Liver (tissue), 3 donors: Measurements from ENCODE around the gene SREBF2.

ENCODE experiments used
- GABPA ChIP-seq, 2 donors: IDR thresholded peaks in 1 of 2; conservative IDR thresholded peaks in 1 of 2; 2 replicates each; pipeline ENCODE4 v1.6.1; 2016; ENCODE audit warnings: antibody characterized with exemption in 2 of 2, mild to moderate bottlenecking in 1 of 2, moderate library complexity in 1 of 2
- HNF4G ChIP-seq: IDR thresholded peaks from 2 replicates; pipeline ENCODE4 v1.6.1; 2016; ENCODE audit warnings: antibody characterized with exemption
- JUND ChIP-seq, 2 donors: IDR thresholded peaks; 2 replicates each; pipeline ENCODE4 v1.6.1; 2016; ENCODE audit warnings: antibody characterized with exemption in 2 of 2
- NR2F2 ChIP-seq: IDR thresholded peaks from 2 replicates; pipeline ENCODE4 v1.6.1; 2016; ENCODE audit warnings: antibody characterized with exemption
- RAD21 ChIP-seq, 2 donors: IDR thresholded peaks; 2 replicates each; pipeline ENCODE4 v1.6.1; 2016; ENCODE audit warnings: antibody characterized with exemption in 2 of 2, mild to moderate bottlenecking in 2 of 2
- RXRA ChIP-seq, 2 donors: IDR thresholded peaks; 2 replicates each; pipeline ENCODE4 v1.6.1; 2017 to 2018; ENCODE audit warnings: antibody characterized with exemption in 2 of 2, mild to moderate bottlenecking in 1 of 2
- SP1 ChIP-seq: IDR thresholded peaks from 2 replicates; pipeline ENCODE4 v1.6.1; 2018; ENCODE audit warnings: antibody characterized with exemption, mild to moderate bottlenecking
- TAF1 ChIP-seq: conservative IDR thresholded peaks from 2 replicates; pipeline ENCODE4 v1.6.1; 2016; ENCODE audit warnings: antibody characterized with exemption, mild to moderate bottlenecking
- YY1 ChIP-seq: IDR thresholded peaks from 2 replicates; pipeline ENCODE4 v1.6.1; 2016; ENCODE audit warnings: antibody characterized with exemption, mild to moderate bottlenecking
- TF ChIP-seq, protein P1 (sequence below): fragments of 150-350 bp; IDR thresholded peaks from 2 replicates; pipeline ENCODE4 v1.5.1; 2017; ENCODE audit warnings: improper control_type of control experiment, low read depth, low read length; ENCODE audit not compliant: missing input control
- TF ChIP-seq, protein P2 (sequence below): IDR thresholded peaks from 2 replicates; pipeline ENCODE4 v1.6.1; 2016; ENCODE audit warnings: antibody characterized with exemption
- TF ChIP-seq, protein P3 (sequence below): IDR thresholded peaks from 2 replicates; pipeline ENCODE4 v1.6.1; 2016; ENCODE audit warnings: antibody characterized with exemption
- TF ChIP-seq, protein P4 (sequence below): IDR thresholded peaks from 2 replicates; pipeline ENCODE4 v1.6.1; 2016; ENCODE audit warnings: antibody characterized with exemption, mild to moderate bottlenecking
- TF ChIP-seq, protein P5 (sequence below): IDR thresholded peaks from 2 replicates; pipeline ENCODE4 v1.6.1; 2016; ENCODE audit warnings: antibody characterized with exemption
- donor health status: healthy.
- donor health status: healthy.

DNA sequence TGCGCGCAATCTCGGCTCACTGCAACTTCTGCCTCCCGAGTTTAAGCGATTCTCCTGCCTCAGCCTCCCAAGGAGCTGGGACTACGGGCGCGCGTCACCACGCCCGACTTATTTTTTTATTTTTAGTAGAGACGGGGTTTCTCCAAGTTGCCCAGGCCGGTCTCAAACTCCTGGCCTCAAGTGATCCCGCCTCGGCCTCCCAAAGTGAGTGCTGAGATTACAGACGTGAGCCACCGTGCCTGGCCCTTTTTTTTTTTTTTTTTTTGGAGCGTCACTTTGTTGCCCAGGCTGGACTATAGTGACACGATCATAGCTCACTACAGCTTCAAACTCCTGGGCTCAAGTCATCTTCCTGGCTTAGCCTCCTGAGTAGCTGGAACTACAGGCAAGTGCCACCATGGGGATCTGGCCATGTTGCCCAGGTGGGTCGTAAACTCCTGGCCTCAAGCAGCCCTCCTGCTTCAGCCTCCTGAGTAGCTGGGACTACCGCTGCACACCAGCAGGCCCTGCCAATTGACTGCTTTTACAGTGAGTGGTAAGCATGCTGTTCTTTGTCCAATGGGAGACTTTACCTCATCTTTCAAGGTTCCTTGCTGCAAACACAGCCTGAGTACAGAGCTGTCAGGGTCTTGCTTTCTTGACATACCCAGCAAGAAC is 114.6 kb downstream of the SREBF2 start:
- TF ChIP-seq, protein P1, sequence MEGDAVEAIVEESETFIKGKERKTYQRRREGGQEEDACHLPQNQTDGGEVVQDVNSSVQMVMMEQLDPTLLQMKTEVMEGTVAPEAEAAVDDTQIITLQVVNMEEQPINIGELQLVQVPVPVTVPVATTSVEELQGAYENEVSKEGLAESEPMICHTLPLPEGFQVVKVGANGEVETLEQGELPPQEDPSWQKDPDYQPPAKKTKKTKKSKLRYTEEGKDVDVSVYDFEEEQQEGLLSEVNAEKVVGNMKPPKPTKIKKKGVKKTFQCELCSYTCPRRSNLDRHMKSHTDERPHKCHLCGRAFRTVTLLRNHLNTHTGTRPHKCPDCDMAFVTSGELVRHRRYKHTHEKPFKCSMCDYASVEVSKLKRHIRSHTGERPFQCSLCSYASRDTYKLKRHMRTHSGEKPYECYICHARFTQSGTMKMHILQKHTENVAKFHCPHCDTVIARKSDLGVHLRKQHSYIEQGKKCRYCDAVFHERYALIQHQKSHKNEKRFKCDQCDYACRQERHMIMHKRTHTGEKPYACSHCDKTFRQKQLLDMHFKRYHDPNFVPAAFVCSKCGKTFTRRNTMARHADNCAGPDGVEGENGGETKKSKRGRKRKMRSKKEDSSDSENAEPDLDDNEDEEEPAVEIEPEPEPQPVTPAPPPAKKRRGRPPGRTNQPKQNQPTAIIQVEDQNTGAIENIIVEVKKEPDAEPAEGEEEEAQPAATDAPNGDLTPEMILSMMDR, result no peak
- TF ChIP-seq, protein P2, sequence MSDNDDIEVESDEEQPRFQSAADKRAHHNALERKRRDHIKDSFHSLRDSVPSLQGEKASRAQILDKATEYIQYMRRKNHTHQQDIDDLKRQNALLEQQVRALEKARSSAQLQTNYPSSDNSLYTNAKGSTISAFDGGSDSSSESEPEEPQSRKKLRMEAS, result no peak
- TF ChIP-seq GABPA (IDR thresholded peaks at IDR 0.05 in 1 of 2, conservative IDR thresholded peaks at IDR 0.05 in 1 of 2) (no peak), TAF1 (no peak), SP1 (no peak), RAD21 (IDR thresholded peaks at IDR 0.05) (no peak), YY1 (no peak), JUND (IDR thresholded peaks at IDR 0.05) (no peak), RXRA (IDR thresholded peaks at IDR 0.05) (no peak), HNF4G (no peak), NR2F2 (no peak)
- TF ChIP-seq, protein P3, sequence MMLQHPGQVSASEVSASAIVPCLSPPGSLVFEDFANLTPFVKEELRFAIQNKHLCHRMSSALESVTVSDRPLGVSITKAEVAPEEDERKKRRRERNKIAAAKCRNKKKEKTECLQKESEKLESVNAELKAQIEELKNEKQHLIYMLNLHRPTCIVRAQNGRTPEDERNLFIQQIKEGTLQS, result no peak
- TF ChIP-seq, protein P4, sequence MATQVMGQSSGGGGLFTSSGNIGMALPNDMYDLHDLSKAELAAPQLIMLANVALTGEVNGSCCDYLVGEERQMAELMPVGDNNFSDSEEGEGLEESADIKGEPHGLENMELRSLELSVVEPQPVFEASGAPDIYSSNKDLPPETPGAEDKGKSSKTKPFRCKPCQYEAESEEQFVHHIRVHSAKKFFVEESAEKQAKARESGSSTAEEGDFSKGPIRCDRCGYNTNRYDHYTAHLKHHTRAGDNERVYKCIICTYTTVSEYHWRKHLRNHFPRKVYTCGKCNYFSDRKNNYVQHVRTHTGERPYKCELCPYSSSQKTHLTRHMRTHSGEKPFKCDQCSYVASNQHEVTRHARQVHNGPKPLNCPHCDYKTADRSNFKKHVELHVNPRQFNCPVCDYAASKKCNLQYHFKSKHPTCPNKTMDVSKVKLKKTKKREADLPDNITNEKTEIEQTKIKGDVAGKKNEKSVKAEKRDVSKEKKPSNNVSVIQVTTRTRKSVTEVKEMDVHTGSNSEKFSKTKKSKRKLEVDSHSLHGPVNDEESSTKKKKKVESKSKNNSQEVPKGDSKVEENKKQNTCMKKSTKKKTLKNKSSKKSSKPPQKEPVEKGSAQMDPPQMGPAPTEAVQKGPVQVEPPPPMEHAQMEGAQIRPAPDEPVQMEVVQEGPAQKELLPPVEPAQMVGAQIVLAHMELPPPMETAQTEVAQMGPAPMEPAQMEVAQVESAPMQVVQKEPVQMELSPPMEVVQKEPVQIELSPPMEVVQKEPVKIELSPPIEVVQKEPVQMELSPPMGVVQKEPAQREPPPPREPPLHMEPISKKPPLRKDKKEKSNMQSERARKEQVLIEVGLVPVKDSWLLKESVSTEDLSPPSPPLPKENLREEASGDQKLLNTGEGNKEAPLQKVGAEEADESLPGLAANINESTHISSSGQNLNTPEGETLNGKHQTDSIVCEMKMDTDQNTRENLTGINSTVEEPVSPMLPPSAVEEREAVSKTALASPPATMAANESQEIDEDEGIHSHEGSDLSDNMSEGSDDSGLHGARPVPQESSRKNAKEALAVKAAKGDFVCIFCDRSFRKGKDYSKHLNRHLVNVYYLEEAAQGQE, result no peak
- TF ChIP-seq, protein P5, sequence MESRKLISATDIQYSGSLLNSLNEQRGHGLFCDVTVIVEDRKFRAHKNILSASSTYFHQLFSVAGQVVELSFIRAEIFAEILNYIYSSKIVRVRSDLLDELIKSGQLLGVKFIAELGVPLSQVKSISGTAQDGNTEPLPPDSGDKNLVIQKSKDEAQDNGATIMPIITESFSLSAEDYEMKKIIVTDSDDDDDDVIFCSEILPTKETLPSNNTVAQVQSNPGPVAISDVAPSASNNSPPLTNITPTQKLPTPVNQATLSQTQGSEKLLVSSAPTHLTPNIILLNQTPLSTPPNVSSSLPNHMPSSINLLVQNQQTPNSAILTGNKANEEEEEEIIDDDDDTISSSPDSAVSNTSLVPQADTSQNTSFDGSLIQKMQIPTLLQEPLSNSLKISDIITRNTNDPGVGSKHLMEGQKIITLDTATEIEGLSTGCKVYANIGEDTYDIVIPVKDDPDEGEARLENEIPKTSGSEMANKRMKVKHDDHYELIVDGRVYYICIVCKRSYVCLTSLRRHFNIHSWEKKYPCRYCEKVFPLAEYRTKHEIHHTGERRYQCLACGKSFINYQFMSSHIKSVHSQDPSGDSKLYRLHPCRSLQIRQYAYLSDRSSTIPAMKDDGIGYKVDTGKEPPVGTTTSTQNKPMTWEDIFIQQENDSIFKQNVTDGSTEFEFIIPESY, result no peak
